CD4-positive, alpha-beta T cell treated with Interleukin-10 for 1 hour (primary cell): Measurements from ENCODE around the gene IFNGR1.
"Not testable (repeated sequence)": the region's sequence is repeated elsewhere in the genome, so short reads cannot be mapped to it uniquely, and the experiment has no call there.

ENCODE experiments used
- DNase-seq: peaks from one replicate; pipeline ENCODE4 v3.0.0-alpha.2; 2020

Gene IFNGR1

GRCh38 chr6:137210903-137211302, 8.3 kb downstream of the IFNGR1 start:
- DNase-seq: no peak

DNA sequence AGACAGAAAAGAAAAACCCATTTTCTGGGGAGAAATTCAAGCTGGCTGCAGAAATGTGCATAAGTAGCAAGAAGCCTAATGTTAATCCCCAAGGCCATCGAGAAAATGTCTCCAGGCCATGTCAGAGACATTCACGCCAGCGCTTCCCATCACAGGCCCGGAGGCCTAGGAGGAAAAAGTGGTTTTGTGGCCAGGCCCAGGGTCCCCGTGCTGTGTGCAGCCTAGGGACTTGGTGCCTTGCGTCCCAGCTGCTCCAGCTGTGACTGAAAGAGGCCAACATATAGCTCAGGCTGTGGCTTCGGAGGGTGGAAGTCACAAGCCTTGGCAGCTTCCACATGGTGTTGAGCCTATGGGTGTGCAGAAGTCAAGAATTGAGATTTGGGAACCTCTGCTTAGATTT, 10.9 kb downstream of the IFNGR1 start:
- no peak for DNase-seq

DNA sequence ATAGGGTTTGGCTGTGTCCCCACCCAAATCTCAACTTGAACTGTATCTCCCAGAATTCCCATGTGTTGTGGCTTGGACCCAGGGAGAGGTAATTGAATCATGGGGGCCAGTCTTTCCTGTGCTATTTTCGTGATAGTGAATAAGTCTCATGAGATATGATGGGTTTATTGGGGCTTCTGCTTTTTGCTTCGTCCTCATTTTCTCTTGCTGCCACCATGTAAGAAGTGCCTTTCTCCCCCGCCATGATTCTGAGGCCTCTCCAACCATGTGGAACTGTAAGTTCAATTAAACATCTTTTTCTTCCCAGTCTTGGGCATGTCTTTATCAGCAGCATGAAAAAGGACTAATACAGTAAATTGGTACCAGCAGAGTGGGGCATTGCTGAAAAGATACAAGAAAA, 11.7 kb downstream of the IFNGR1 start:
- not testable (repeated sequence) for DNase-seq

GRCh38 chr6:137206577-137206976, 12.6 kb downstream of the IFNGR1 start:
- DNase-seq: no peak

- DNase-seq: no peak
Observed at GRCh38 chr6:137203256-137203655, 15.9 kb downstream of the IFNGR1 start.

DNA sequence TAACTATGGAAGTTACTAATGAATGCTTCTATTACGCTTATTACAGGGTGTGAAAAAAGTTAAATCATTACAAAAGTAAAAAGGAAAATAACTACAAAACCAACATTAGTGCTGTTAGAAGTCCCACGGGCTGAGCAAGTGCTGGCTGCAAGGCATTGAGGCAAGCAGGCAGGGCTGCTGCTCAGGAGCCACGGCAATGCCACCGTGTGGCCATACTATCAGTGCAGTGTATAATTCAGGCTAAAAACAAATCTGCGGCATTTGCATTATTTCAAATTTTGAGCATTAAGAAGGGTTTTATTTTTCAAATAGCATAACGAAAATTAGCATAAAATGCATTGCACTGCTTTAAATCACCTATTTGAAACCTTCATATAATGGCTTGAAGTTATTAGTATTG, 17.1 kb downstream of the IFNGR1 start:
- DNase-seq: no peak

DNA sequence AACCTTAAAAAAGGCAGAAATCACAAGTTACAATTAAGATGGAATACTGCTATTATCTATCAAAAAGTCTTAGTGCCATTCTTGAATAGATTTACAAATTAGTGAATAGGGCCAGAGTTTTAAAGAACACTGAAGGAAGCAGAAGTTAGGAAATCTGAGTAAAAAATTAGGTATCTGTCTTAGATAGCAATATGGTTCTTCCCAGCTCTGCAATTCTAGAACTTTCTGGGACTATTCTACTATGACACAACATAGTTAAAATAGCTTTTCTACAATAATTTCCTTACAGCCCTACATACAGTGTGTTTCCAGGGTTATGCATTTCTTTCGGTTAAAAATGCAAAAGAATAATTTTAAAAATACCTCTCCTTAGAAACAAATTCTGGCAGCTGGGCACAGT, 18.2 kb downstream of the IFNGR1 start:
- no peak for DNase-seq

GRCh38 chr6:137200288-137200687, 18.9 kb downstream of the IFNGR1 start:
- no peak for DNase-seq

DNA sequence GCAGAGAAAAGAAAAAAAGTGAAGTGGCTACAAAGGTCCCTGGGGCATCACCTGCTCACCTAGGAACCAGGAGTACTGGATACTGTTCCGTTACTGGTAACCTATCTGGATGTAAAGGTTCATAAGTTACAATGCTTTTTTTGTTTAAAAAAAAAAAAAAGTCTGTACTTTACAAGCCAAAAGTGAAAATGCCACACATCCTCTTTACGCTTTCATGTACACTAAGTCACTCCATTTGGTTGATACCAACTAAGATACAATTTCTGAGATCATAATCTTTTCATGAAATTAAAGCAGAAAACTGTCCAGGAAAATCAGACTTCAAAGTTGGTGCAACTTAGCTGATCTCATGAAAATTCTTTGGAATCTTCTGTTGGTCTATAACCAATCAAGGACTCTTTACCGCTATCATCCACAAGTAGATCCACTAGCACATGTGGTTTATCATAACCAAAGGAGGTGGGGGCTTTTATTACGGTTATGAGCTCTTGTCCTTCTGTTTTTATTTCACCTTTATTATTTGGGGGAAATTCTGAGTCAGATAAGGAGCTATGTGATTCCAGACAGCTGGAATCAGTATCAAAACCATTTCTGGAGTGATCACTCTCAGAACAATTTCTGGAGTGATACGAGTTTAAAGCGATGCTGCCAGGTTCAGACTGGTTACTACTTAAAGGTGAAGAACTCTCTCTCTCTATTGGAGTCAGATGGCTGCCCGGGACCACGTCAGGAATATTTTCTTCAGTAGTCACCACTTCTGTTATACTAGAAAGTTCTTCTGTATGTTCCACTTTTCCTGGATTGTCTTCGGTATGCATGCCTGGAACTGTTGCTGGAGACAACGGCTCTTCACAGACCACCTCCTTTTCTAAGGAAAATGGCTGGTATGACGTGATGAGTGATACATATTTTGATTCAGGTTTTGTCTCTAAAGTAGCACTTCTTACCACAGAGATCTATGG, 21.2 kb downstream of the IFNGR1 start:
- DNase-seq: no peak

GRCh38 chr6:137193256-137194070, 25.7 kb downstream of the IFNGR1 start:
- DNase-seq: no peak

- no peak for DNase-seq
Observed at GRCh38 chr6:137192821-137193220, 26.4 kb downstream of the IFNGR1 start.

GRCh38 chr6:137191670-137192069, 27.5 kb downstream of the IFNGR1 start:
- DNase-seq: no peak

- DNase-seq: no peak
Observed at GRCh38 chr6:137191236-137191635, 27.9 kb downstream of the IFNGR1 start.

GRCh38 chr6:137190583-137191094, 28.5 kb downstream of the IFNGR1 start:
- no peak for DNase-seq

- no peak for DNase-seq
Observed at GRCh38 chr6:137188855-137189254, 30.3 kb downstream of the IFNGR1 start.

DNA sequence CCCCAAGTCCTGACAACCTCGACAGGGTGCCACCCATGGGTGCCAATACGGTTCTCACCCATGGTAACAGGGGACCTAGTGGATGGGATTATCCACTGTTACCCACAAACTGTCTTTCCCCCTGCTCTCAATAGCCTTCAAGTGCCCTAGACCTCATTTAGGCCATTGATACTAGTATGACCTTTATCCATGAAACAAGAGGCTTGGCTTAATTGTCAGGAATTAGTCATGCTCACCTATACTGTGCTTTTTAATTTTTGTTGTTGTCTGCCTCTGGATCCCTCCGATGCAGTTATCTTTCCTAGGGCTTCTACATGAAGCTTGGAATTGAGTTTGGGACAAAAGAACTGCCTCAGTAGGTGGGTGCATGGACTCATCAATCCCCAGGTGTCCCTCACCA, 33.9 kb downstream of the IFNGR1 start:
- no peak for DNase-seq

DNA sequence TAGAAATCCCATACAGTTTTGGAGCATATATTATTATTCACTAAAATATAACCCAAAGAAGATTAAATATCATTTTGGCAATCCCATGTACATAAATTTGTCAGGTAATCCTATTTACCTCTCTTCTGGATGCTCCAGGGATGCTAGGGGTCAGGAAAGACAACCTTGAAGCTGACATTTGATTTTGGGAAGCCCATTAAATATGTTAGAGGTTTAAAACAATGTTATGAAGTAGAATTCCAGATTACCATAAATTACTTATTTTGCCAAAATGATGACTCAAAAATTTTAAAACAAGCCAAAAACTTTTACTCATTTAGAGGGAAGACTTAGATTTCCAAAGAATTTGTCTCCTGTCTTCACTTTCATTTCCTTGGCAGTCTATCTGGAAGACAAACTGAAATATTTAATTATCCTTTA, 36.5 kb downstream of the IFNGR1 start:
- no peak for DNase-seq

DNA sequence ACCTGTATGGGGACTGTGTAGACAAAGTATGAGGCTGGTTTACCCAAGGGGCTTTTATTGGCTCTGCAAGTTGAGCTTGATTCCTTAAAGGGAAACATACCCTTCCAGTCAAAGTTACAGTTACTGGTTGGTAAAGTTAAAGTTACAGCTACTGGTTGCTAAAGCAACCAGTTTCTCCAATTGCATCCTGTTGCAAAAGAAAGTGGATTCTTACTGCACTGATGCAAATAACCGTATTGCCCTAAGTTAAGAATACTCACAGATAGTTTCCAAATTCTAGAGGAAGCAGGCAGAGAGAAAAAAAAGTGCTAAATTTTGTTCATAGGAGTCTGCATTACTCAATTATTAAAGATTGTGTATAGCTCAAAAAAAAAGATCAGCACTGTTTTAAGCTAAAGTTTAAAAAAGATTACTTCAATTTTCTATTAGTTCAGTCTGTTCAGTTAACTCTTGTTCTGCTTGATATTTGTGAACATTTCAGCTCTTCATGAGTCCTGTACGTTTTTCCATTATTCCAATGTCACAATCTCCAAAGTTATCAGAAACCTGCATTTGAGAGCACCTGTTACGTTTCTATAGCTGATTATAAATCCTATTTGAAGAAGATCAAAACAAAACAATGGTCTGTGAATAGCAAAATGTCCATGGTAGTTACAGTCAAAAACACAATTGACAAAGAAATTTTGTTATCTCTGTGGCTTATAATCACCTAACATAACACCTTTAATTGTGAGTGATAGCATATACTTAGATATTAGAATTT, 37.1 kb downstream of the IFNGR1 start:
- no peak for DNase-seq

- no peak for DNase-seq
Observed at GRCh38 chr6:137177611-137178010, 41.6 kb downstream of the IFNGR1 start.

- DNase-seq: no peak
Observed at GRCh38 chr6:137176729-137177128, 42.5 kb downstream of the IFNGR1 start.

DNA sequence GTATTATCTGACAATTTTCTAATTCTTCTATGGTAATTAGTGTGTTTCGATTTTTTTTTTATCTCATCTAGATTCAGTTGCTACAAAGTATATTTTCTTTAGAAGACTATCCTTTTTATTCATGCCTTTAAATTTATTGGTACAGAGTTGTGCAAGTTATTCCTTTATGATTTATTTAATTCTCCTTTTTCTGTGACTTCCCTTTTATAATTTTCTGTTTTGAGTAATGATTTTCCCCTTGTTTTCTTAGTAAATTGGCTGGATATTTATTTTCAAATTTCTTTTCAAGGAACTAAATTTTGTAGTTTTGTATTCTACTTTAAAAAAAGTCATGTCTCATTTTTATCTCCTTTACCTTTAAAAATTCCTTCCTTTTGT, 43.3 kb downstream of the IFNGR1 start:
- no peak for DNase-seq

DNA sequence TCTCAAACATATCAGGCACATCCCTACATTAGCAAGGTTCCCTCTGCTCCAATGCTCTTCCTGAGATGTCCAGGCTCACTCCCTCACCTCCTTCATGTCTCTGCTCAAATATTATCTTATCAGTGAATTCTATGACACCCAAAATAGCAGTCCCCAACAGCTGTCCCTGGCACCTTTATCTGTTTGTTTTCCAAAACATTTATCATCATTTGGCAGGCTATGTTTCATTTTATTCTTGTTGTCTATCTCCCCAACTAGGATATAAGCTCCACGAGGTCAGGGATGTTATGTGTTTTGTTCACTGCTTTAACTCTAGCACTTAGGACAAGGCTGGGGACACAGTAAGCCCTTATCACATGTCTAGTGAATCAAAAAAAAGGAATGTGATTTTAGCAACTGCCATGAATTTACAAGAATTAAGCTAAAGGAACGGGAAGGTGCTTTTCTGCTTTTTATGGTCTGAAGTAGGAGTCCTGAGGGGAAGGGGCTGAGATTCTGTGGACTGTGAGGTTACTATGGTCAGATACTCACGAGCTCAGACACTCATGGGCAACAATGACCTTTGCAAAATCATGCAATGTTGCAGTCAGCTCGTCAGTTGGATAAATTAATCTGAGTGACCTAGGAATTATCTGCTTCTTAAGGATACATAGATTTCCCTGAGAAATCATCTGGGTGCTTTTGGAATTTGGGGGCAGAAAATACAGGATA, 43.9 kb downstream of the IFNGR1 start:
- DNase-seq: no peak
